ENCODE data around the gene SASH3.

GRCh38 chrX:129818123-129818522 lies 38.4 kb downstream of the SASH3 start:
- TF ChIP-seq CTCF (IDR thresholded peaks at IDR 0.05) (no peak), POLR2A (IDR thresholded peaks at IDR 0.05) (no peak)
